GM21528 (cell line): ENCODE measurements around the gene LTB.

ENCODE experiments used
- ATAC-seq: cut with Tn5 transposase; IDR thresholded peaks from one replicate; pipeline ENCODE4 v1.9.1; 2021; ENCODE audit warnings: mild to moderate bottlenecking, moderate library complexity; ENCODE audit not compliant: unreplicated experiment, low FRiP score

LTB gene

GRCh38 chr6:31531771-31532643, 50.2 kb downstream of the LTB start:
- ATAC-seq, result no peak

GRCh38 chr6:31531162-31531561, 51.1 kb downstream of the LTB start:
- ATAC-seq, result no peak

- ATAC-seq, result no peak
Observed at GRCh38 chr6:31530659-31531058, 51.6 kb downstream of the LTB start.
